Lower leg skin (tissue), 4 donors: ENCODE measurements around the gene POU6F2. TPM values are rescaled to one million over a fixed set of nuclear protein-coding genes. Genes with fewer than 3 reads are reported as not detected.

Experiments
- DNase-seq, 2 donors: peaks; one replicate each; pipeline ENCODE4 v3.0.0-alpha.2; 2019; ENCODE audit warnings: low spot score in 2 of 2
- H3K4me3 ChIP-seq: fragments of 200-600 bp; sonication (generic); 2 replicates; pipeline ENCODE4 v1.5.1; 2017; ENCODE audit warnings: mild to moderate bottlenecking, low read depth; ENCODE audit not compliant: poor library complexity, severe bottlenecking
- POLR2A ChIP-seq, 2 donors: fragments of 450-650 bp; IDR thresholded peaks; one replicate each; pipeline ENCODE4 v1.6.1; 2016 to 2017; ENCODE audit warnings: antibody characterized with exemption in 2 of 2, mild to moderate bottlenecking in 1 of 2, moderate library complexity in 1 of 2
- WGBS, 2 donors: methylation state at CpG; one replicate each; pipeline ENCODE4 v1.1.5; 2018; 5-methylcytosine and 5-hydroxymethylcytosine counted together
- intact Hi-C: fragments of 100-400 bp; cut with DNase I; formaldehyde crosslinking; loops from one replicate; pipeline ENCODE4 v1.15.0; 2023; ENCODE audit warnings: low total_unique reads
- total RNA-seq, 4 donors: library from RNA; depleted of rRNA; stranded (reverse); fragments of >200 nt; gene quantifications; one replicate each; pipeline ENCODE4 v1.1.0, GENCODE V29; 2016
- TF ChIP-seq, protein P1 (sequence below), 3 donors: fragments of 450-650 bp; IDR thresholded peaks; one replicate each; pipeline ENCODE4 v1.5.1; 2016; ENCODE audit warnings: antibody characterized with exemption in 3 of 3, mild to moderate bottlenecking in 3 of 3, moderate library complexity in 2 of 3

The POU6F2 gene
- total RNA-seq, 4 donors from 2014 or later, result 0.36 TPM; not detected in 3

DNA sequence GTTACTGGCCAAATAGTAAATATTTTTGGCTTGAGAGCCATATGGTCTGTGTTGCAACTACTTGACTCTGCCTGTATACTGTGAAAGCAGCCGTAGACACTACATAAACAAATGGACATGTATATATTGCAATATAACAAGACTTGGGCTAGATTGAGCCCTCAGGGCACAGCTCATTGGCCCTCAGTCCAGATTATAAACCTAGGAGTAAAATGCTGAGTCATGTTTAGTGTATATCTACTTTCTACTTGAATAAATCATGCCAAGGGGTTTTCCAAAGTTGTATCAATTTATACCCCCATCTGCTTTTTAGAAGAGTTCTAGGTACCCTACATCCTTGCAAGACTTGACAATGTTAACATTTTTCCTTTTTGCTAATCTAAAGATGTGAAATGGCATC lies 27.4 kb upstream of the POU6F2 start:
- WGBS, 2 donors, result 46 to 50% methylated on average over 1 of the region's 1 CpG
- no peak for DNase-seq
- H3K4me3 ChIP-seq, result no peak overlapping the region
- intact Hi-C loops, result no loop called here
- TF ChIP-seq, protein P1, sequence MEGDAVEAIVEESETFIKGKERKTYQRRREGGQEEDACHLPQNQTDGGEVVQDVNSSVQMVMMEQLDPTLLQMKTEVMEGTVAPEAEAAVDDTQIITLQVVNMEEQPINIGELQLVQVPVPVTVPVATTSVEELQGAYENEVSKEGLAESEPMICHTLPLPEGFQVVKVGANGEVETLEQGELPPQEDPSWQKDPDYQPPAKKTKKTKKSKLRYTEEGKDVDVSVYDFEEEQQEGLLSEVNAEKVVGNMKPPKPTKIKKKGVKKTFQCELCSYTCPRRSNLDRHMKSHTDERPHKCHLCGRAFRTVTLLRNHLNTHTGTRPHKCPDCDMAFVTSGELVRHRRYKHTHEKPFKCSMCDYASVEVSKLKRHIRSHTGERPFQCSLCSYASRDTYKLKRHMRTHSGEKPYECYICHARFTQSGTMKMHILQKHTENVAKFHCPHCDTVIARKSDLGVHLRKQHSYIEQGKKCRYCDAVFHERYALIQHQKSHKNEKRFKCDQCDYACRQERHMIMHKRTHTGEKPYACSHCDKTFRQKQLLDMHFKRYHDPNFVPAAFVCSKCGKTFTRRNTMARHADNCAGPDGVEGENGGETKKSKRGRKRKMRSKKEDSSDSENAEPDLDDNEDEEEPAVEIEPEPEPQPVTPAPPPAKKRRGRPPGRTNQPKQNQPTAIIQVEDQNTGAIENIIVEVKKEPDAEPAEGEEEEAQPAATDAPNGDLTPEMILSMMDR (IDR thresholded peaks at IDR 0.05), result no peak
- no peak for TF ChIP-seq POLR2A (IDR thresholded peaks at IDR 0.05)

DNA sequence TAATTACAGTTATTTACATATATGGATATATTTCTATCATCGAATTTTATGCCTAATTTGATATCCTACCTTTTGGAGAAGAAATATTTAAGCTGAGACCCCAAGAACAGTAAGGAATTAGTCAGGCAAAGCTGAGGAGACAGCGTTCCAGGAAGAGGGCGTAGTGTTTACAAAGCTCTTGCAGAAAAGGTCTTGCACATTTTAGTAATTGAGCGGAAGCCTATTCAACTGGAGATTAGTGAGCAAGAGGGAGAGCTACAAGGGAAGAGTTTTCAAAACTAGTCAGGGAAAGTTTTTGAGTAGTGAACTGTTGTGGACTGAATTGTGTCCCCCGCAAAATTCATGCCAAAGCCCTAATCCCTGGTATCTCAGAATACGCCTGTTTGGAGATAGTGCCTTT lies 26.5 kb upstream of the POU6F2 start:
- TF ChIP-seq POLR2A (IDR thresholded peaks at IDR 0.05), result no peak
- TF ChIP-seq, protein P1 (IDR thresholded peaks at IDR 0.05), result no peak
- no peak overlapping the region for H3K4me3 ChIP-seq
- no peak for DNase-seq
- WGBS, 2 donors, result 89 to 90% methylated on average over 6 of the region's 6 CpGs
- intact Hi-C loops, result no loop called here

DNA sequence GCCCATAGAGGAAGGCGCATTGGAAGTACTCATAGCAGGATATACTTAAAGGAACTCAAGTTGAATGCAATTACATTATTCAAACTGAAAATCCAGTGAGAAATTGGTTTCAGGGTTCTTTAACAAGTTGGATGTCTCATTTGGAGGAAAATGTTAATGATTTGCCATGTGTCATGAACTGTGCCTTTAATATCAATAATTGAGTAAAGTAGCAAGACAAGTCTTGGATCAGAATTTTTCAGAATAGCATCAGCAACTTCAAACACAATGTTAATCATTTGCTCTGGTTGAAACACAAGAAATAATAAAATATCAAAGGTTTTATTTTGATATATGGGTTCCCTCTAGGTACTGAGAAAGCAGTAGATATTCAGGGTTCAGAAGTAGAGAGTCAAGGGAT lies 24.5 kb upstream of the POU6F2 start:
- intact Hi-C loops, result no loop called here
- no peak for TF ChIP-seq POLR2A (IDR thresholded peaks at IDR 0.05)
- TF ChIP-seq, protein P1 (IDR thresholded peaks at IDR 0.05), result no peak
- WGBS, 2 donors, result 94 to 97% methylated on average over 1 of the region's 1 CpG
- no peak overlapping the region for H3K4me3 ChIP-seq
- no peak for DNase-seq

DNA sequence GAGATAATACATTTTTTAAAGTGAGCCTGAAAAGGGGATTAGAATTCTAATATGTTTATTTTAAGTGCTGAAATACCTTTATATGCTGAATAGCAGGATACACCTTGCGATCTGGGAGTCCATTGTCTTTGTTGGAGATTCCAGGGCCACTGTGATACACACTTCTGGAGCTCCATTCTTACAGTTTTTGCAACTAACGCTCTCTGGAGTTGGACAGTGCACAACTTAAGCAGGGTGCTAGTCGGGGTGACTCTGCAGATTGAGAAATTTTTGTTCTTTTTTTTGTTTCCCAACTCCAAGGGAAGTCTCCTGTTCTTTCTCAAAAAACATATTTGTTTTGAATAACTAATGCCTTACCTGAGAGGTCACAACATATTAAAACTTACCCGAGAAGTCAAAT lies 23.7 kb upstream of the POU6F2 start:
- intact Hi-C loops, result no loop called here
- TF ChIP-seq POLR2A (IDR thresholded peaks at IDR 0.05), result no peak
- TF ChIP-seq, protein P1 (IDR thresholded peaks at IDR 0.05), result no peak

DNA sequence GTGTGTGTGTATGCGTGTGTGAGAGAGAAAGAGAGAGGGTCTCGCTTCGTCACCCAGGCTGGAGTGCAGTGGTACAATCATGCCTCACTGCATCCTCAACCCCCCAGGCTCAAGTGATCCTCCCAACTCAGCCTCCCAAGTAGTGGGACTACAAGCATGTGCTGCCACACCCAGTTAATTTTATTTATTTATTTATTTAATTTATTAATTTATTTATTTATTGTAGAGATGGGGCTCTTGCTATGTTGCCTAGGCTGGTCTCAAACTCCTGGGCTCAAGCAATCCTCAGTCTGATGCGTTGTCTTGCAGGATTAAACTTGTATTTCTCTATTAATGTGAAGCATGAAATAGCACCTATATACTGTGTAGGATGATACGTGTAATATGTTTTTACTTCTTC lies 21.8 kb upstream of the POU6F2 start:
- DNase-seq, result no peak
- WGBS, 2 donors, result 75 to 78% methylated on average over 5 of the region's 5 CpGs
- TF ChIP-seq POLR2A (IDR thresholded peaks at IDR 0.05), result no peak
- TF ChIP-seq, protein P1 (IDR thresholded peaks at IDR 0.05), result no peak
- intact Hi-C loops, result no loop called here
- no peak overlapping the region for H3K4me3 ChIP-seq

More for the DNA sequence above, 23.7 kb upstream of the POU6F2 start:
- no peak overlapping the region for H3K4me3 ChIP-seq
- DNase-seq, result no peak
- 83 to 89% methylated on average over 4 of the region's 4 CpGs for WGBS, 2 donors

DNA sequence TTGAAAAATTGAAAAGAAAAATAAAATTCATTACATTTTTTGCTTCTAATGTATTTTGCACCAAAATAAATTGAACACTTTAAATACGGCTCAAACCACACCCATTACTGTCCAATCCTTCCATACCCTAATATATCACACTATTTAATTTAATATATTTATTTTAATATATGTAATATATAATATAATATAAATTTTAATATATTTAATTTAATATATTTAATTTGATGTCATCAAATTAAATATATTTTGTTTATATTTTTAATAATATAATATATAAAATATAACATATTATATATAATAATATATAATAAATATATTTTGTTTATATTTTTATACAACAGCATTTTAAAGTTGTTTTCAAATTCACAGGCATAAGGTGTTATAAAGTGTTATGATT lies 15.7 kb upstream of the POU6F2 start:
- intact Hi-C loops, result no loop called here
- TF ChIP-seq, protein P1 (IDR thresholded peaks at IDR 0.05), result no peak
- TF ChIP-seq POLR2A (IDR thresholded peaks at IDR 0.05), result no peak
- no peak overlapping the region for H3K4me3 ChIP-seq
- no peak for DNase-seq
- WGBS, 2 donors, result 86 to 90% methylated on average over 1 of the region's 1 CpG
